Common myeloid progenitor, CD34-positive (primary cell): ENCODE results near the gene ADAMTS17.

Source experiments
- CTCF ChIA-PET: fragments of 350-600 bp; sonication (Branson Sonifier 250); formaldehyde crosslinking; loops from one replicate; lab custom pipeline; 2021; ENCODE audit warnings: antibody characterized with exemption; lab: Charles Lee
- POLR2A ChIA-PET: fragments of 350-600 bp; sonication (Branson Sonifier 250); formaldehyde crosslinking; loops from one replicate; lab custom pipeline; 2021; ENCODE audit warnings: antibody characterized with exemption; lab: Charles Lee
- DNase-seq, 3 donors: peaks; one replicate each; pipeline versions ENCODE4 v3.0.0 to v3.0.0-alpha.2; 2013
- H3K27ac ChIP-seq, 2 experiments: 1 replicate in 1 of 2; 2 replicates in 1 of 2; pipeline ENCODE4 v1.7.0; 2013; ENCODE audit warnings: inconsistent platforms in 2 of 2, low read length in 2 of 2, mild to moderate bottlenecking in 2 of 2, low read depth in 1 of 2, moderate library complexity in 1 of 2; ENCODE audit not compliant: severe bottlenecking in 2 of 2, insufficient read depth in 1 of 2, poor library complexity in 1 of 2
- H3K27me3 ChIP-seq, 5 experiments: replicated peaks in 2 of 5; 1 replicate in 3 of 5; 2 replicates in 2 of 5; pipeline versions ENCODE4 v1.6.1 to v1.7.0; 2013; ENCODE audit warnings: low read length in 4 of 5, mild to moderate bottlenecking in 2 of 5, moderate library complexity in 2 of 5, inconsistent platforms in 1 of 5; ENCODE audit not compliant: insufficient read depth in 5 of 5, control insufficient read depth in 4 of 5
- H3K36me3 ChIP-seq, 4 experiments: 1 replicate in 2 of 4; 2 replicates in 2 of 4; pipeline versions ENCODE4 v1.6.1 to v1.7.0; 2013; ENCODE audit warnings: low read length in 3 of 4, control low read depth in 1 of 4, mild to moderate bottlenecking in 1 of 4; ENCODE audit not compliant: control insufficient read depth in 4 of 4, insufficient read depth in 4 of 4
- H3K4me1 ChIP-seq, 4 experiments: 1 replicate in 3 of 4; 2 replicates in 1 of 4; pipeline versions ENCODE4 v1.6.1 to v1.7.1; 2013; ENCODE audit warnings: low read length in 3 of 4, mild to moderate bottlenecking in 3 of 4, control low read depth in 1 of 4, inconsistent platforms in 1 of 4, moderate library complexity in 1 of 4; ENCODE audit not compliant: control insufficient read depth in 4 of 4, insufficient read depth in 4 of 4; ENCODE audit errors: control extremely low read depth in 1 of 4
- H3K4me3 ChIP-seq, 7 experiments: 1 replicate in 4 of 7; 2 replicates in 3 of 7; pipeline versions ENCODE4 v1.5.1 to v1.7.0; 2013; ENCODE audit warnings: mild to moderate bottlenecking in 7 of 7, low read length in 6 of 7, moderate library complexity in 6 of 7, inconsistent platforms in 2 of 7, low read depth in 2 of 7, control low read depth in 1 of 7; ENCODE audit not compliant: insufficient read depth in 4 of 7, control insufficient read depth in 1 of 7; ENCODE audit errors: extremely low read depth in 1 of 7
- H3K9me3 ChIP-seq, 5 experiments: 1 replicate in 4 of 5; 2 replicates in 1 of 5; pipeline versions ENCODE4 v1.6.1 to v1.7.1; 2013; ENCODE audit warnings: low read length in 4 of 5, mild to moderate bottlenecking in 2 of 5, inconsistent platforms in 1 of 5, low read depth in 1 of 5, moderate library complexity in 1 of 5; ENCODE audit not compliant: control insufficient read depth in 4 of 5, insufficient read depth in 2 of 5; ENCODE audit errors: control extremely low read depth in 1 of 5
- WGBS: methylation state at CpG from one replicate; pipeline ENCODE4 v1.1.5; 2013; ENCODE audit not compliant: insufficient coverage; 5-methylcytosine and 5-hydroxymethylcytosine counted together

The ADAMTS17 gene

DNA sequence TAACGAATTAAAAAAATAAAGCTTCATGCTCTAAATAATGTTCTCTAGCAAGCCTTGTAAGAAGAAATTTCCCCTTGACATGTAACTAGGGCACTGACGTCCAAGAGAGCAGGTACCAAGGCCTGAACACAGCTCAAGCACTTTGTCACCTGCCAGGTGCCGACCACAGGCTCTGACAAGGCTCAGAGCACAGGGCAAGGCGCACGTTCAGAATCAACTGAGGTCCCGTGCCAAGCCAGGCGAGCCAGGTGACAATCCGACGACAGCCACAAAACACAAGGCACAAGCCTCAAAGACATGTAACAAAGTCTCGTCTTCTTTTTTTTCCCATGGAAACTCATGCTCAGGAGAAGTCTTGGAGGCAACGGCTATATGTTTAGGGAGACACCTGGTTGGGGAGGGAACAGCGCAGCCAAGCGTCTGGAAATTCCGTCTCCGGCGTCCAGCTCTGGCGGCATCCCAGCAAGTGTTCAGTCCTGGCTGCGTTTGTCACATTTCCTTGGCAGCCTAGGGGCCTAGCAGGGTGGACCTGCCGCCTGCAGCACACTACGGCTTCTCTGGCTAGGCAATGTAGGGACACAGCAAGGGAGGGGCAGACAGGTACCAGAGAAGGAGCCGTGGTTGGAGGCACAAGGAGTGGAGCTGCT, 76.7 kb downstream of the ADAMTS17 start:
- Histone ChIP-seq H3K4me1 (no peaks in the 10 kb centered on the region), H3K27me3 (peaks cover 0 to 4% (median 0%) of the 10 kb centered on the region in 5 experiments), H3K4me3 (no peak overlapping the region), H3K9me3 (no peaks in the 10 kb centered on the region), H3K27ac (no peak overlapping the region), H3K36me3 (no peaks in the 10 kb centered on the region)
- WGBS = 90% methylated on average over 20 of the region's 21 CpGs
- CTCF ChIA-PET = no interaction called here
- DNase-seq = no peak
- POLR2A ChIA-PET = no interaction called here

DNA sequence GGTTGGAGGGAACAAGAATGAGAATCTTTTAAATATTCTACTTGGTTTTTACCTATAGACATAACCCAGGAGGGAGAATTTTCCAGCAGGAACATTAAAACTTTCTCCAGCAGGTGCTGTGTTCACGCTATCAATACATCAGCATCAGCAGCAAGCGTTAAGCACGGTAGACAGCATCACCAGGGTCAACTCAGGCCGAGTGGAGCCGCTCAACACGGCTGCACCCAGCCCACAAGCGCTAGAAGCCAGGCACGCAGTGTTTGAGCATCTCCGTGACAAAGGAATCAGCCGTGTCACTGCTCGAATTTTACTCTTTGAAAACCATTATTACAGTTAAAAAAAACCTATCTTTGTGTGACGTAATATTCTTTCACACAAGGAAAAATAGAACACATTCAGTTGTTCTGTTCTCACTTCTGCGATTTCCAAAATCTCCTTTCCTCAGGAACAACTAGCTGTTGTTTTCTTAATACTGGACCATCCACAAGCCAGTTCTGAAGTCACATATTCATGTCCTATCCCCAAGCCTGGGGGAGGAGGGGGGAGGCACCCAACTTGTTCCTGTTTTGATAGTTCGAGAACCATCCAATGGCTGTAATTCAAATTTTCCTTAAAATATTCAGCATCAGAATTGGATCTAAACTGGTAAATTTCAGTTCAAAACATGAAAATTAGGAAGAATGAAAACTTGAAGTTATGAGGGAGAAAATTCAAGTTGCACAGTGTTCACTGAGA, 77.9 kb downstream of the ADAMTS17 start:
- WGBS = 89% methylated on average over 12 of the region's 14 CpGs

DNA sequence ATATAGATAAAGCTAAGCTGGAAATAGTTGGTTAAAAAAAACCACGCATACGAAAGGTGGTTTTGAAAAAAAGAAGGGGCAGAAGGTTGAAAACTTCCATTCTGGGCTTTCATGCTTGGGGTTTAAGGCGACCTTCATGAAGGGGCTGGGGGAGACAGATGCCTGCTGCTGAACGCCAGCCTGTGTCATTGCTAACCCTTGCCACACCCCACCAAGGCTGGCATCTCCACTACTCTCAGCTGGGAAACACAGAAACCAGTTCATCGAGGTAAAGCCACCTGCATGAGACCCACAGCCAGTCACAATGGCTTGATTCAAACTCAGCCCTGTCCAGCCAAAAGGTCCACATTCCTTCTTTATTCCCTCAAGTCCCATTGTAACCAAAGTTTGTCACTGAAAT, 78.7 kb downstream of the ADAMTS17 start:
- no peak for DNase-seq
- Histone ChIP-seq H3K4me3 (no peak overlapping the region), H3K9me3 (peaks cover 0 to 2% (median 0%) of the 10 kb centered on the region in 5 experiments), H3K27ac (no peak overlapping the region), H3K36me3 (no peaks in the 10 kb centered on the region), H3K27me3 (peaks cover 0 to 4% (median 0%) of the 10 kb centered on the region in 5 experiments), H3K4me1 (no peaks in the 10 kb centered on the region)
- ChIA-PET POLR2A (no interaction called here), CTCF (no interaction called here)
- WGBS = 96% methylated on average over 5 of the region's 5 CpGs

More for the DNA sequence above, 77.9 kb downstream of the ADAMTS17 start:
- H3K4me1 ChIP-seq = no peaks in the 10 kb centered on the region
- ChIA-PET POLR2A (no interaction called here), CTCF (no interaction called here)
- no peak for DNase-seq
- H3K9me3 ChIP-seq = peaks cover 0 to 2% (median 0%) of the 10 kb centered on the region in 5 experiments
- H3K4me3 ChIP-seq = no peak overlapping the region
- H3K36me3 ChIP-seq = no peaks in the 10 kb centered on the region
- H3K27ac ChIP-seq = no peak overlapping the region
- peaks cover 0 to 4% (median 0%) of the 10 kb centered on the region in 5 experiments for H3K27me3 ChIP-seq

DNA sequence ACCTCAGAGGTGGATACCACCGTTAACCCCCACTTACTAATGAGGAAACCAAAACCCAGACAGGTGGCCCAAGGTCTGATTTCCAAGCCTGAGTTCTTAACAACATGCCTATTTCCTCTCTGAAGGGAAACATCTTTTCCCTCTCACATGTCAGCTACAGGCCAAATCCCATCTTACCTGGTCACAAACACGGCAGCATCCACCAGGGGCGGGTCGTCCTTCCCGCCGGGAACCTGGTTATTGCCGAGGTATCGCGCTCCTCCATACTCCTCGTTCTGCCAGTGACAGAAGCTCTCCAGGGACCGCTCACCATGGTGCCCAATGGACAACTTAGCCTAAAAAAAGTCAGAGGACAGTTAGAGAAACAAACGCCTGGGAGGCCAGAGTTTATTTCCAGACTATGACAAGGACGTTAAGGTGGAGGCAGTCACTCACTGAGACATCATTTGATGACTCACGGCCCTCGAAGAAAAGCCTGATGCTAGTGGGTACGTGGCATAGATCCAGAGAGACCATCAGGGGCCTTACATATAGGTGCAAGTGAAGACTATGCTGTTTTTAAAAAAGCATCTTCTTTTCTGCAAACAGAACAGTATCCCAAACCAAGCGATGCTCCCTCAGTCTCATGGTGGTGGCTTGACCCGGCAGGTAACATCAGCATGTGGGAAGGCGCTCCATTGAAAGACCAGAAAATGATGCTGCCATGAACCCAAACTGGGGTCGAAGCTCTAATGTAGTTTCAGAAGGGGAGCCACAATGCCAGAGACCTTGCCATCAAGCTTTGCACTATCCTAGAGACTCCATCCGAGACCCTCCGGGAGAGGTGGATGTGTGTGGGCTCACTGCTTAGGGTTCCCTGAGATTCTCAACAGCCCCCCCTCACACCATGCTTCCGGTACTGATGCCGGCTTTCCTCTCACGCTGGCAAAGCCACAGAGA, 80.2 kb downstream of the ADAMTS17 start:
- Histone ChIP-seq H3K4me3 (no peak overlapping the region), H3K27me3 (peaks cover 0 to 4% (median 0%) of the 10 kb centered on the region in 5 experiments), H3K9me3 (peaks cover 0 to 6% (median 0%) of the 10 kb centered on the region in 5 experiments), H3K4me1 (no peaks in the 10 kb centered on the region), H3K27ac (no peak overlapping the region), H3K36me3 (no peaks in the 10 kb centered on the region)
- POLR2A ChIA-PET = no interaction called here
- CTCF ChIA-PET = no interaction called here
- no peak for DNase-seq
- WGBS = 96% methylated on average over 25 of the region's 25 CpGs

DNA sequence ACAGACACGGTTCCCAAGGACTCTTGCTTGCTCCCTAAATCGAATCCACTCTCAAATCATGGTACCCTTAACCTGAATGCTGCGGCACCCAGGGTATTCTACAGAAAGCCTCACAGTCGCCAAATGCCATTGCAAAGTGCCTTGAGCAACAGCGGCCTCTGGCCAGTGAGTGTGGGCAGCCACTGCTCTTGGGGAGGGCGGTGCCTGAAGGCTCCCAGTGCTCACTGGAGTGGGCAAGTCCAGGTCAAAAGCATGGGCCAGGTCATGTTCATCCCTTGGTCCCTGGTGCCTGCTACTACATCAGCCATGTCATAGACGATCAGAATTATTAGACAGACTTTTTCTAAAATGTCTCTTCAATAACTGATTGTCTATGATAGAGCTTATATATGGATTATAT, 82.5 kb downstream of the ADAMTS17 start:
- 86% methylated on average over 4 of the region's 7 CpGs for WGBS
- peaks cover 0 to 3% (median 0%) of the 10 kb centered on the region in 5 experiments for H3K27me3 ChIP-seq

DNA sequence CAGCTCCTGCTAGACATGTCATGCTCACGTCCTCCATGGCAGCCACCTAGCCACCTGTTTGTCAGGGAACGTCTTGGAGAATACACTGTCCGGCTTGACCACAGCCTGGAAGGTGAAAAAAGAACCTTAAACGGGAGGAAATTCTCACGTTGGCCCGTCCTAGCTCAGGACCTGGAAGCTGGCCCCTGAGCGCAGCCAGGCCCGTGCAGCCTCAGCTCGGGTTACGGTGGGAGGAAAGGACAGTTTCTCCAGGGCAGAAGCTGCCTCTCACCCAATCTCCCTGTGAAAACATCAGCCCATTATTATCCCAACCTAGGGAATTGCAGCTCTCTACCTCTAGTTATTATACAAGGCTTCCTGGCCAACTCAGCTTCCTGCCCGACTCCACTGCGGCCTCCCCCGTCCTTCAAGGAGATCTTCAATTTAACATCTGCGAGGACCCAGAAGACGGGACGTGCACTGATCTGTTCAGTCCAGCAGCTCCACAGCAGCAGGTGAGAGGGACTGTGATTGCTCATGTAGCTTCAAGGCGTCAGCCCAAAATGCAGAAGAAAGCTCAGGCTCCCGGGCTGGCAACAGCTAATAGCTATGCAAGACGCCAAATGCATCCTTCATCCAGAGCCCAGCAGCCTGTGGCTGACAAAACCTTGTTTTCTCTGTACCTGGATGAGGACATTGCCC, 84.7 kb downstream of the ADAMTS17 start:
- H3K4me3 ChIP-seq = no peak overlapping the region
- H3K36me3 ChIP-seq = no peaks in the 10 kb centered on the region
- H3K4me1 ChIP-seq = no peaks in the 10 kb centered on the region
- H3K27me3 ChIP-seq = no peaks in the 10 kb centered on the region
- H3K9me3 ChIP-seq = peaks cover 0 to 6% (median 0%) of the 10 kb centered on the region in 5 experiments
- DNase-seq = no peak
- WGBS = 94% methylated on average over 19 of the region's 19 CpGs
- no peak overlapping the region for H3K27ac ChIP-seq
- ChIA-PET POLR2A (no interaction called here), CTCF (no interaction called here)

More for the DNA sequence above, 82.5 kb downstream of the ADAMTS17 start:
- ChIA-PET CTCF (no interaction called here), POLR2A (no interaction called here)
- H3K4me1 ChIP-seq = no peaks in the 10 kb centered on the region
- H3K36me3 ChIP-seq = no peaks in the 10 kb centered on the region
- H3K4me3 ChIP-seq = no peak overlapping the region
- no peak for DNase-seq
- peaks cover 0 to 6% (median 0%) of the 10 kb centered on the region in 5 experiments for H3K9me3 ChIP-seq
- H3K27ac ChIP-seq = no peak overlapping the region
